Right forelimb (tissue), 1 donor: ENCODE measurements around the gene SMIM3.
A peak's percentile ranks its signal among the peaks of the same experiment; 100 is the strongest.
"Not testable (repeated sequence)": the region's sequence is repeated elsewhere in the genome, so short reads cannot be mapped to it uniquely, and the experiment has no call there.

Experiments used
- DNase-seq: peaks from one replicate; pipeline ENCODE4 v3.0.0-alpha.2; 2018

SMIM3 gene

GRCh38 chr5:150801117-150801927 is 22.8 kb downstream of the SMIM3 start:
- peak; percentile 69 for DNase-seq

GRCh38 chr5:150804388-150804787 is 25.8 kb downstream of the SMIM3 start:
- DNase-seq = no peak

GRCh38 chr5:150809363-150809762 is 30.8 kb downstream of the SMIM3 start:
- DNase-seq = no peak

GRCh38 chr5:150815010-150815409 is 36.5 kb downstream of the SMIM3 start:
- no peak for DNase-seq

- no peak for DNase-seq
Measured at GRCh38 chr5:150816946-150817345, 38.4 kb downstream of the SMIM3 start.

GRCh38 chr5:150829744-150830143 is 51.2 kb downstream of the SMIM3 start:
- DNase-seq = no peak

- not testable (repeated sequence) for DNase-seq
Measured at GRCh38 chr5:150831821-150832220, 53.3 kb downstream of the SMIM3 start.

GRCh38 chr5:150836064-150836463 is 57.5 kb downstream of the SMIM3 start:
- DNase-seq = no peak

- DNase-seq = no peak
Measured at GRCh38 chr5:150836703-150837102, 58.1 kb downstream of the SMIM3 start.

GRCh38 chr5:150845185-150845859 is 66.8 kb downstream of the SMIM3 start:
- DNase-seq = not testable (repeated sequence)

- not testable (repeated sequence) for DNase-seq
Measured at GRCh38 chr5:150846308-150846653, 67.7 kb downstream of the SMIM3 start, which contains the start of gene IRGM. TSS of gene IRGM (plus strand) at chr5:150846521. CDS start at chr5:150848124, 1,603 bp downstream.
